Testis (tissue), 3 donors: ENCODE results near the gene FBXL19. TPM values are rescaled to one million over a fixed set of nuclear protein-coding genes. Genes with fewer than 3 reads are reported as not detected.
A peak's percentile ranks its signal among the peaks of the same experiment; 100 is the strongest.

Experiments used
- DNase-seq: peaks from one replicate; pipeline ENCODE4 v3.0.0-alpha.2; 2019
- H3K27ac ChIP-seq, 2 donors: fragments of 200-600 bp; sonication (generic); one replicate each; pipeline ENCODE4 v1.5.1; 2019
- H3K27me3 ChIP-seq: fragments of 200-600 bp; sonication (generic); one replicate; pipeline ENCODE4 v1.5.1; 2019
- H3K36me3 ChIP-seq: fragments of 200-600 bp; sonication (generic); one replicate; pipeline ENCODE4 v1.5.1; 2017; ENCODE audit warnings: low read depth; ENCODE audit errors: missing control alignments
- H3K4me1 ChIP-seq: fragments of 200-600 bp; sonication (generic); one replicate; pipeline ENCODE4 v1.5.1; 2019
- H3K4me3 ChIP-seq, 2 donors: fragments of 200-600 bp; sonication (generic); one replicate each; pipeline ENCODE4 v1.5.1; 2017 to 2019
- H3K9me3 ChIP-seq: fragments of 200-600 bp; sonication (generic); one replicate; pipeline ENCODE4 v1.5.1; 2017
- CTCF ChIP-seq, 3 experiments: fragments of 450-650 bp in 2 of 3; fragments of 200-600 bp in 1 of 3; sonication (generic) in 1 of 3; IDR thresholded peaks; one replicate each; pipeline ENCODE4 v1.5.1; 2016 to 2019; ENCODE audit warnings: antibody characterized with exemption in 3 of 3, mild to moderate bottlenecking in 2 of 3, moderate library complexity in 1 of 3
- POLR2A ChIP-seq: fragments of 450-650 bp; IDR thresholded peaks from one replicate; pipeline ENCODE4 v1.6.1; 2017; ENCODE audit warnings: antibody characterized with exemption, mild to moderate bottlenecking, moderate library complexity
- WGBS, 2 donors: methylation state at CpG; one replicate each; pipeline ENCODE4 v1.1.5; 2018; 5-methylcytosine and 5-hydroxymethylcytosine counted together
- intact Hi-C: fragments of 100-400 bp; cut with DNase I; formaldehyde crosslinking; loops from one replicate; pipeline ENCODE4 v1.15.1; 2023; ENCODE audit warnings: low total_unique reads
- polyA plus RNA-seq: library from polyadenylated mRNA; stranded (reverse); fragments of 350-450 nt; fragmentation: Illumina TruSeq; extraction: RNeasy Lipid Tissue Mini Kit (QIAGEN cat#74804); gene quantifications from one replicate; pipeline ENCODE4 v1.2.3, GENCODE V29; 2014; ENCODE audit warnings: low read depth, low replicate concordance; ENCODE audit not compliant: insufficient read depth
- total RNA-seq, 2 donors: library from RNA; depleted of rRNA; stranded (reverse); fragments of >200 nt; gene quantifications; one replicate each; pipeline ENCODE4 v1.2.3, GENCODE V29; 2016

Gene FBXL19
- total and polyA plus RNA-seq, 3 donors from 2014 or later: 47.0 to 149 (median 142) TPM

- no peaks in the 10 kb centered on the region for H3K9me3 ChIP-seq
- peaks cover 19% of the 10 kb centered on the region for H3K4me1 ChIP-seq
- no peaks in the 10 kb centered on the region for H3K27me3 ChIP-seq
- H3K27ac ChIP-seq: peak overlapping the region; percentile 79 to 90
- H3K4me3 ChIP-seq: peak overlapping the region; percentile 2 to 87
- 71 to 83% methylated on average over 5 to 23 of the region's 26 CpGs for WGBS, 2 donors
- DNase-seq: no peak
- intact Hi-C loops: no loop called here
- no peaks in the 10 kb centered on the region for H3K36me3 ChIP-seq
- TF ChIP-seq CTCF (IDR thresholded peaks at IDR 0.05): no peak
- no peak for TF ChIP-seq POLR2A
Measured at GRCh38 chr16:30925632-30925987, 2.2 kb downstream of the FBXL19 start.

- Histone ChIP-seq H3K4me3 (peak overlapping the region in 1 of 2 donors; percentile 87), H3K27ac (peak overlapping the region; percentile 79 to 90), H3K27me3 (no peaks in the 10 kb centered on the region), H3K9me3 (no peaks in the 10 kb centered on the region), H3K36me3 (no peaks in the 10 kb centered on the region), H3K4me1 (peaks cover 19% of the 10 kb centered on the region)
- TF ChIP-seq CTCF (IDR thresholded peaks at IDR 0.05) (no peak), POLR2A (no peak)
- WGBS, 2 donors: 57 to 59% methylated on average over 10 of the region's 10 CpGs
- intact Hi-C loops: no loop called here
- DNase-seq: no peak
Measured at GRCh38 chr16:30925995-30926811, 2.8 kb downstream of the FBXL19 start.

- intact Hi-C loops: no loop called here
- H3K27ac ChIP-seq: peak overlapping the region; percentile 38 to 68
- no peak for DNase-seq
Measured at GRCh38 chr16:30926937-30927788, 3.8 kb downstream of the FBXL19 start.

GRCh38 chr16:30927789-30928378, 4.5 kb downstream of the FBXL19 start:
- H3K9me3 ChIP-seq: no peaks in the 10 kb centered on the region
- intact Hi-C loops: no loop called here
- peak overlapping the region; percentile 38 to 68 for H3K27ac ChIP-seq
- peak overlapping the region in 1 of 2 donors; percentile 44 for H3K4me3 ChIP-seq
- DNase-seq: peak; percentile 90
- peaks cover 22% of the 10 kb centered on the region for H3K4me1 ChIP-seq
- no peaks in the 10 kb centered on the region for H3K27me3 ChIP-seq
- TF ChIP-seq POLR2A (no peak), CTCF (IDR thresholded peaks at IDR 0.05) (no peak)
- 22 to 40% methylated on average over 5 to 15 of the region's 15 CpGs for WGBS, 2 donors
- H3K36me3 ChIP-seq: no peaks in the 10 kb centered on the region

More at GRCh38 chr16:30926937-30927788, 3.8 kb downstream of the FBXL19 start:
- Histone ChIP-seq H3K4me1 (peaks cover 19% of the 10 kb centered on the region), H3K9me3 (no peaks in the 10 kb centered on the region), H3K4me3 (peak overlapping the region in 1 of 2 donors; percentile 44), H3K36me3 (no peaks in the 10 kb centered on the region), H3K27me3 (no peaks in the 10 kb centered on the region)
- no peak for TF ChIP-seq CTCF (IDR thresholded peaks at IDR 0.05)
- TF ChIP-seq POLR2A: no peak
- WGBS, 2 donors: 55 to 71% methylated on average over 9 to 22 of the region's 22 CpGs
